ENCODE measurements around the gene AGMAT.

The AGMAT gene

DNA sequence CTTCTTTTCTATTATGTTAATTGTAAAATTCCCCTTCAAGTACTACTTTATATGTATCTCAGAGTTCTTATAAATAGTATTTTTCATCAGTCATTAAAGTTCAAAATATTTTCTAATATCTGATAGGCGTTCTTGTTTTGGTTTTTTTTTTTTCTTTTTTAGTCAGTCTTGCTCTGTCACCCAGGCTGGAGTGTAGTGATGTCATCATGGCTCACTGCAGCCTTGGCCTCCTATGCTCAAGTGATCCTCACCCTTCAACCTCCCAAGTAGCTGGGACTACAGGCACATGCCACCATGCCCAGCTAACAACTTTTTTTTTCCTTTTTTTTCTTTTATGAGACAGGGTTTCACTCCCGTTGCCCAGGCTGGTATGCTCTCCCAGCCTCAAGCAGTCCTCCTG, 27.3 kb downstream of the AGMAT start:
- no peaks in the 10 kb centered on the region; the same call in 1 of the 2 replicates for H3K36me3 ChIP-seq (ENCODE audit: control insufficient read depth, insufficient read depth, low read length)
- no peak overlapping the region for H3K4me3 ChIP-seq (ENCODE audit: low read length)
- no CpG with 5 or more reads among the region's 2 CpGs for WGBS (ENCODE audit: insufficient coverage, insufficient read length)
- no peaks in the 10 kb centered on the region for H3K27me3 ChIP-seq (ENCODE audit: control insufficient read depth, insufficient read depth, low read length)
- H3K9me3 ChIP-seq (ENCODE audit: control insufficient read depth, insufficient read depth, low read length) = no peaks in the 10 kb centered on the region
- H3K4me1 ChIP-seq (ENCODE audit: control insufficient read depth, insufficient read depth, low read length) = no peaks in the 10 kb centered on the region
- DNase-seq (ENCODE audit: low read depth, low spot score) = no peak
- no peak overlapping the region for H3K27ac ChIP-seq (ENCODE audit: low read length)

DNA sequence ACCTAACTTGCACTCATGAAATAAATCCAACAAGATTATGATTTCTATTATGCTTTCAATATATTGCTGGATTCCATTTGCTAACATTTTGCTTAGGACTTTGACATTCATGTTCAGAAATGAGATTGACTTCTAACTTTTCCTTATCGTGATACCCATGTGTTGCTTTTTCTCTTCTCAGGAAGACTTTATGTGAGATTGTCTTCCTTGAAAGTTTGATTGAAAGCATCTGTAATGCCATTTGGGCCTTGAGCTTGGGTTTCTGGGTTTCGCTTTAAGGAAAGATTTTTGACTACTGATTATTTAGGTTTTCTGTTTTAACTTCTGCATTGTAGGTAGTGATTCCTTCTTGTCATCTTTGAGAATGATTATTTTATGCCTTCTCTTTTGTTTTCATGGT, 27.8 kb downstream of the AGMAT start:
- no peak overlapping the region for H3K4me3 ChIP-seq (ENCODE audit: low read length)
- no CpG with 5 or more reads among the region's 2 CpGs for WGBS (ENCODE audit: insufficient coverage, insufficient read length)
- H3K27me3 ChIP-seq (ENCODE audit: control insufficient read depth, insufficient read depth, low read length) = no peaks in the 10 kb centered on the region
- H3K9me3 ChIP-seq (ENCODE audit: control insufficient read depth, insufficient read depth, low read length) = no peaks in the 10 kb centered on the region
- DNase-seq (ENCODE audit: low read depth, low spot score) = no peak
- H3K4me1 ChIP-seq (ENCODE audit: control insufficient read depth, insufficient read depth, low read length) = no peaks in the 10 kb centered on the region
- H3K27ac ChIP-seq (ENCODE audit: low read length) = no peak overlapping the region
- H3K36me3 ChIP-seq (ENCODE audit: control insufficient read depth, insufficient read depth, low read length) = no peaks in the 10 kb centered on the region; the same call in 1 of the 2 replicates

DNA sequence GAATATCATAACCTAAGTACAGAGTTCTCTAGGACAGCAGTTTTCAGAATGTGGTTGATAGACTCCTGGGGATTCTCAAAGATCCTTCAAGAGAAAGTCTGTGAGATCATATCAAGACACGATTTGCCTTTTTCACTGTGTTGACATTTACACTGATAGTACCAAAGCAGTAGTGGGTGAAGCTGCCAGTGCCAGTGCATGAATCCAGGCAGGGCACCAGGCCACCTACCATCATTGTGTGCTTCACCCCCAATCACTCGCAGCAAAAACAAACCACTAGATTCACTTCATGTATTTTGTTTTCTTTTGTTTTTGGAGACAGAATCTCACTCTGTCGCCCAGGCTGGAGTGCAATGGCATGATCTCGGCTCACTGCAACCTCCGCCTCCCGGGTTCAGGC, 34.3 kb downstream of the AGMAT start:
- no peak overlapping the region for H3K4me3 ChIP-seq (ENCODE audit: low read length)
- WGBS (ENCODE audit: insufficient coverage, insufficient read length) = no CpG with 5 or more reads among the region's 6 CpGs
- peaks cover 6% of the 10 kb centered on the region; the same call in 1 of the 2 replicates for H3K36me3 ChIP-seq (ENCODE audit: control insufficient read depth, insufficient read depth, low read length)
- no peaks in the 10 kb centered on the region for H3K9me3 ChIP-seq (ENCODE audit: control insufficient read depth, insufficient read depth, low read length)
- no peak overlapping the region for H3K27ac ChIP-seq (ENCODE audit: low read length)
- no peaks in the 10 kb centered on the region for H3K4me1 ChIP-seq (ENCODE audit: control insufficient read depth, insufficient read depth, low read length)
- DNase-seq (ENCODE audit: low read depth, low spot score) = no peak
- H3K27me3 ChIP-seq (ENCODE audit: control insufficient read depth, insufficient read depth, low read length) = no peaks in the 10 kb centered on the region

DNA sequence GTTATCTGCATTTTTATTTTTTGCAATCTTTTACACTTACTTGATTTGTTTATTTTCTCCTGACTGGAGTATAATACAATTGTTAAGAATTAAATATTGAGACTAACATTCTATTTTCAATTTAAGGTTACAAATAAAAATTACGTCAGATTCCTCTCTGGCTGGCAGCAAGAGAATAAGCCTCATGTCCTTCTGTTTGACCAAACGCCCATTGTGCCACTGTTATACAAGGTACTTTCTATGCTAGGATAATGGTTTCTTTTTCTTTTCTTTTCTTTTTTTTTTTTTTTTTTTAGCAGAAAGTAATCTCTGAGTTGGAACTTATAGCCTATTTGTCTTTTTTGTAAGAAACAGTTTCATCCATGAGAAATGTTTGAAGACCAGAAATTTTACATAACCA, 38.2 kb downstream of the AGMAT start:
- DNase-seq (ENCODE audit: low read depth, low spot score) = no peak
- H3K4me1 ChIP-seq (ENCODE audit: control insufficient read depth, insufficient read depth, low read length) = no peaks in the 10 kb centered on the region
- H3K36me3 ChIP-seq (ENCODE audit: control insufficient read depth, insufficient read depth, low read length) = peaks cover 6% of the 10 kb centered on the region; the same call in 1 of the 2 replicates
- no CpG with 5 or more reads among the region's 2 CpGs for WGBS (ENCODE audit: insufficient coverage, insufficient read length)
- H3K27ac ChIP-seq (ENCODE audit: low read length) = no peak overlapping the region
- no peaks in the 10 kb centered on the region for H3K9me3 ChIP-seq (ENCODE audit: control insufficient read depth, insufficient read depth, low read length)
- H3K4me3 ChIP-seq (ENCODE audit: low read length) = no peak overlapping the region
- H3K27me3 ChIP-seq (ENCODE audit: control insufficient read depth, insufficient read depth, low read length) = no peaks in the 10 kb centered on the region

DNA sequence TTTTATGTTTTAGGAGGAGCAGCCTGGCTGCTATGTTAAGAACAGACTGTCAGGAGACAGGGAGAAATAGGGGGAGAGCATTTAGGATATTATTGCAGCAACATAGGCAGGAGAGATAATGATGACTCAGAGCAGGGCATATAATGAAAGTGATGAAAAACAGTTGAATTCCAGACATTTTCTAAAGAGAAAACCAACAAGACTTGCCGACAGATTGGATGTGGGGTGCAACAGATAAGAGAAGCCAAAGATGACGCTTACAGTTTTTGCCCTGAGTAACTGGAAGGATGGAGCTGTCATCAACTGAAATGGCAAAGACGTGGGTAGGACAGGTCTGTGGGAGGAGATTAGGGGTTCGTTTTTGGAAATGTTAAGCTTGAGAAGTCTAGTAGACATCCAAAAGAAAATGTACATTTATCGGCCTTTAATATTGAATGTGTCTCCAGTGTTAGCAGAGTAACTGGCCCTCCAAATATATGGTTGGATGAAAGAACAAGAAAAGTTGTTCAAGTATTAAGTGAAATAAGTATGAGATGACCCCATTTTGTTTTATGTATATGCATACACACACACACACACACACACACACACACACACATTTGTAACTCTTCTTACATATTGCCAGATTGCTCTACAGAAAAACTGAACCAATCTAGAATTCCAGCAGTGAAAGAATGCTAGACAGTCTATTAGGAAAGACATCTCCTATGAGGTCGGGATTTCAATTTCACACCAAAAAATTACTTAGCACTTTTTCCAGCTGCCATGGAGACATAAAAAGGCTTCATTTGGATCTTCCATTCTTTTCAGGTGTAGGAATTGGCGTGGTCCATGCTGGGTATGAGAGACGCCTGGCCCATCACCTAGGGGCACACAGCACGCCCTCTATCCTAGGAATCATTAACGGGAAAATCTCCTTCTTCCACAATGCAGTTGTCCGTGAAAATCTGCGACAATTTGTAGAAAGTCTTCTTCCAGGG, 41.0 kb downstream of the AGMAT start:
- Histone ChIP-seq H3K9me3 (ENCODE audit: control insufficient read depth, insufficient read depth, low read length) (no peaks in the 10 kb centered on the region), H3K4me3 (ENCODE audit: low read length) (no peak overlapping the region), H3K4me1 (ENCODE audit: control insufficient read depth, insufficient read depth, low read length) (no peaks in the 10 kb centered on the region), H3K36me3 (ENCODE audit: control insufficient read depth, insufficient read depth, low read length) (peaks cover 6% of the 10 kb centered on the region; the same call in 1 of the 2 replicates), H3K27ac (ENCODE audit: low read length) (no peak overlapping the region), H3K27me3 (ENCODE audit: control insufficient read depth, insufficient read depth, low read length) (no peaks in the 10 kb centered on the region)
- no CpG with 5 or more reads among the region's 12 CpGs for WGBS (ENCODE audit: insufficient coverage, insufficient read length)
- DNase-seq (ENCODE audit: low read depth, low spot score) = no peak

DNA sequence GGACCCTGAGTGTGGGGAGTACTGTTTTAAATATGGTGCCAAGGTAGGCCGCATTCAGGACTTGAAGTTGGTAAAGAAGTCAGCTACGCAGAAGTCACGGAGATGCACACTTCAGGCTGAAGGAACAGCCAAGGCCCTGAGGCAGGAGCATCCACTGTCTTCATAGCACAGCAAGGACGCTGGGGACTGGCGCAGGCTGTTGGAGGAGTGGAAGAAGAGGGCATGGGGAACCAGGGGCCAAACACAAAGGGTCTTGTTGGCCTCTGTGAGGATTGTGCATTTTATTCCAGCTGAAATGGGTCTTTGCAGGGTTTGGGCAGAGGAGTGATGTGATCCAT, 41.6 kb downstream of the AGMAT start:
- H3K4me1 ChIP-seq (ENCODE audit: control insufficient read depth, insufficient read depth, low read length) = no peaks in the 10 kb centered on the region
- H3K27me3 ChIP-seq (ENCODE audit: control insufficient read depth, insufficient read depth, low read length) = no peaks in the 10 kb centered on the region
- no peak for DNase-seq (ENCODE audit: low read depth, low spot score)
- H3K27ac ChIP-seq (ENCODE audit: low read length) = no peak overlapping the region
- no peak overlapping the region for H3K4me3 ChIP-seq (ENCODE audit: low read length)
- WGBS (ENCODE audit: insufficient coverage, insufficient read length) = no CpG with 5 or more reads among the region's 5 CpGs
- H3K36me3 ChIP-seq (ENCODE audit: control insufficient read depth, insufficient read depth, low read length) = peaks cover 6% of the 10 kb centered on the region; the same call in 1 of the 2 replicates
- H3K9me3 ChIP-seq (ENCODE audit: control insufficient read depth, insufficient read depth, low read length) = no peaks in the 10 kb centered on the region

DNA sequence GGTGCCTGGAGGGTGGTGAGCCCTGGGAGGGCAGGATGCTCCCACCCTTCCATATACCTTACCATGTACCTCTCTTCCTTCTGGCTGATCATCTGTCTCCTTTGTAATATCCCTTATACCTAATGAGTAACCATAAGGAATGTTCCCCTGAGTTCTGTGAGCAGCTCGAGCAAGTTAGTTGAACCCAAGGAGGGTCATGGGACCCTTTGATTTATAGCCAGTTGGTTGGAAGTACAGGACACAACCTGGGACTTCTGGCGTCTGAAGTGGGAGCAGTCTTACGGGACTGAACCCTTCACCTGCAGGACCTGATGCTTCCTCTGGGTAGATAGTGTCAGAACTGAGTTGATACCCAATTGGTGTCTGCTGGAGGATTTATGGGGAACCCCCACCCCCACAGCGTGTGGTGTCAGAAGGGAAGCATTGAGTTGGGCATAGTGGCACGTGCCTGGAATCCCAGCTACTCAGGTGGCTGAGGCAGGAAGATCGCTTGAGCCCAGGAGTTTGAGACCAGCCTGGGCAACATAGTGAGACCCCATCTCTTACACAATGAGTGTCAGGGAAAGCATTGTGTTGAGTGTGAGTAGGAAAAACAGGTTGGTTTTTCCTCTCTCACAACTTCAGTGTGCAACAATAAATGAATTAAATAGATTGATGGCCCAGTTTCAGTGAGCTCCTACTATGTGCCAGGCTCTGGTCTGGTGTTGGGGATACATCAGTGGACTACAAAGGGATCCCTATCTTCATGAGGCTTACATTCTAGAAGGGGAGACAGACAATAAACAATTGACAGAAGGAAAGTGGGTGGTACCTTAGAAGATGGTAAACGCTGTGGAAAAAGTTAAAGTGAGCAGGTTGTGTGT, 42.2 kb downstream of the AGMAT start:
- H3K36me3 ChIP-seq (ENCODE audit: control insufficient read depth, insufficient read depth, low read length) = peaks cover 6% of the 10 kb centered on the region; the same call in 1 of the 2 replicates
- WGBS (ENCODE audit: insufficient coverage, insufficient read length) = no CpG with 5 or more reads among the region's 7 CpGs

DNA sequence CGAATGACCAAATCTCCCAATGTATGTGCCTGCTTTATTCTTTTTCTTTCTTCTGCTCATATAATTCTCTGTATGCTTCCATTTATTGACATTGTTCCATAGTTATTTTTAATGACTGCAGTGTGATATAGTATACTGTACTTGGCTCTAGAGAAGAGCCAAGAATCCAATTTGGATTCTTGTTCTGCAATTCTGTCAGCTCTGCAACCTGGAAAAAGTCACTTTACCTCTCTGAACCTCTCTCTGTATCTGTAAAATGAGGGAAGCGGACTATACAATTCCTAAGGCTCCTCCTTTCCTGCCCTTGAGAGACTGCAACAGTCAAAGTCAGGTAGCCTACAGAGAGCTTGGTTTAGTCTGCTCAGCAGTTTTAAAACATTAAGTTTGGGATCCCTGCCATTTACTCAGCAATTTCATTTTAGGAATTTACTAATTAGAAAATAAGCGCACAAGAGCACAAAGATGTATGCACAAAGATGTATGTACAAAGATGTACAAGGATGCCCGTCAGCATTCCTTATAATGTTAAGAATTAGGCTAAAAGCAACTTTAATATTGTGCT, 43.5 kb downstream of the AGMAT start:
- Histone ChIP-seq H3K27ac (ENCODE audit: low read length) (no peak overlapping the region), H3K9me3 (ENCODE audit: control insufficient read depth, insufficient read depth, low read length) (no peaks in the 10 kb centered on the region), H3K4me1 (ENCODE audit: control insufficient read depth, insufficient read depth, low read length) (no peaks in the 10 kb centered on the region), H3K4me3 (ENCODE audit: low read length) (no peak overlapping the region), H3K36me3 (ENCODE audit: control insufficient read depth, insufficient read depth, low read length) (peaks cover 6% of the 10 kb centered on the region; the same call in 1 of the 2 replicates), H3K27me3 (ENCODE audit: control insufficient read depth, insufficient read depth, low read length) (no peaks in the 10 kb centered on the region)
- WGBS (ENCODE audit: insufficient coverage, insufficient read length) = no CpG with 5 or more reads among the region's 4 CpGs
- no peak for DNase-seq (ENCODE audit: low read depth, low spot score)

More for the DNA sequence above, 42.2 kb downstream of the AGMAT start:
- Histone ChIP-seq H3K27me3 (ENCODE audit: control insufficient read depth, insufficient read depth, low read length) (no peaks in the 10 kb centered on the region), H3K9me3 (ENCODE audit: control insufficient read depth, insufficient read depth, low read length) (no peaks in the 10 kb centered on the region), H3K4me3 (ENCODE audit: low read length) (no peak overlapping the region), H3K27ac (ENCODE audit: low read length) (no peak overlapping the region), H3K4me1 (ENCODE audit: control insufficient read depth, insufficient read depth, low read length) (no peaks in the 10 kb centered on the region)
- DNase-seq (ENCODE audit: low read depth, low spot score) = no peak

DNA sequence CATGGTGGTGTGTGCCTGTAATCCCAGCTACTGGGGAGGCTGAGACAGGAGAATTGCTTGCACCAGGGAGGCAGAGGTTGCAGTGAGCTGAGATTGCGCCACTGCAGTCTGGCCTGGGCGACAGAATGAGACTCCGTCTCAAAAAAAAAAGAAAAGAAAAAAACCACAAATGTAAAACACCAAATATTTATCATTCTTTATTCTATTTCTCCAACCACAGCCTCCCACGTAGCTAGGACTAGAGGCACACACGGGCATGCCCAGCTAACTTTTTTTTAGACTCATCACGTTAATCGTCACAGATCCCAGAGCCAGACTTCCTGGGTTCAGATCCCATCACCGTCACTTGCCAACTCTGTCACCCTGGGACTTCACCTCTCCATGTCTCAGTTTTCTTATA, 44.7 kb downstream of the AGMAT start:
- Histone ChIP-seq H3K9me3 (ENCODE audit: control insufficient read depth, insufficient read depth, low read length) (no peaks in the 10 kb centered on the region), H3K27me3 (ENCODE audit: control insufficient read depth, insufficient read depth, low read length) (no peaks in the 10 kb centered on the region), H3K4me1 (ENCODE audit: control insufficient read depth, insufficient read depth, low read length) (no peaks in the 10 kb centered on the region), H3K27ac (ENCODE audit: low read length) (no peak overlapping the region), H3K36me3 (ENCODE audit: control insufficient read depth, insufficient read depth, low read length) (peaks cover 8% of the 10 kb centered on the region; the same call in 1 of the 2 replicates), H3K4me3 (ENCODE audit: low read length) (no peak overlapping the region)
- no CpG with 5 or more reads among the region's 8 CpGs for WGBS (ENCODE audit: insufficient coverage, insufficient read length)
- DNase-seq (ENCODE audit: low read depth, low spot score) = no peak

DNA sequence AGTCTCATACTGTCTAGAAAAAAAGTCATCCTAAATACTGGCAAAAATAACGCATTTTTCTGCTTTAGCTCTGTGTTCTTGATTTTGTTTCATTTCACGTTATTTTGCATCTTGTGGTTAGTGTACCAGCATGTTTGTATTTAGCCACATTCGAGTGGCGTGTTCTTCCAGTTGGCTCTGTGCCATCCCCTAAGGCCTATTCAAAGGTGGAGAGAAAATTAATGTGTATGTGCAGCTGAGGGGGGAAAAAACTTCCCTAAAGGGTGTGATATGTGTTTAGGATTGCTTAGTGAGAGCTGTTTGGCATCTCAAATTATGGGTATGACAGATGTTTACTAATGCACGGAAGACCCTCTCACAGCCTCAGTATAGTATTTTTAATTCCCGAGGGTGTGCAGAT, 46.1 kb downstream of the AGMAT start:
- no peaks in the 10 kb centered on the region for H3K27me3 ChIP-seq (ENCODE audit: control insufficient read depth, insufficient read depth, low read length)
- no peaks in the 10 kb centered on the region for H3K9me3 ChIP-seq (ENCODE audit: control insufficient read depth, insufficient read depth, low read length)
- no peak overlapping the region for H3K4me3 ChIP-seq (ENCODE audit: low read length)
- DNase-seq (ENCODE audit: low read depth, low spot score) = no peak
- H3K27ac ChIP-seq (ENCODE audit: low read length) = no peak overlapping the region
- H3K36me3 ChIP-seq (ENCODE audit: control insufficient read depth, insufficient read depth, low read length) = peaks cover 8% of the 10 kb centered on the region; the same call in 1 of the 2 replicates
- no peaks in the 10 kb centered on the region for H3K4me1 ChIP-seq (ENCODE audit: control insufficient read depth, insufficient read depth, low read length)
- no CpG with 5 or more reads among the region's 6 CpGs for WGBS (ENCODE audit: insufficient coverage, insufficient read length)
